Panc1 (cell line): ENCODE measurements around the gene BBX.

Experiments
- CTCF ChIP-seq: fragments of 450-650 bp; IDR thresholded peaks from 2 replicates; pipeline ENCODE4 v1.5.1; 2017; ENCODE audit warnings: mild to moderate bottlenecking
- TF ChIP-seq, protein P1 (sequence below), 2 experiments: IDR thresholded peaks; 2 replicates each; pipeline ENCODE4 v1.6.1; 2011 to 2012; ENCODE audit warnings: low read depth in 2 of 2, control low read depth in 1 of 2, low read length in 1 of 2, mild to moderate bottlenecking in 1 of 2, moderate library complexity in 1 of 2; ENCODE audit not compliant: insufficient read depth in 1 of 2

DNA sequence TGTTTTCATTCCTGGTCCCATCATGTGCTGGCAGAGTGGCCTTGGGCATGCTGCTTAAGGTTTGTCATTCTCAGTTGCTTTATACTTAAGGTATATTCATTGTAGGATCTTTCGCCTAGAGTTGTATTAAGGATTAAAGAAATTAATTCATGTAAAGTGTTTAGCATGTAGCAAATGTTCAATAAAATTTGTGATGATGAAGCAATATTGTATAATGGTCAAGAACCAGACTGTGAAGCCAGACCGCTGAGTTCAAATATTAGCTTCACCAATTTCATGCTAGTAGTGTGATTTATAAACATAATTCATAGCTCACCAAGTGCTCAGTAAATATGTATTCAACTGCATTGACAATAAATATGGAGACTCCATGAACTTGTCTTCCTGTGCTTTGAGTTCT is 178.5 kb downstream of the BBX start:
- TF ChIP-seq, protein P1, sequence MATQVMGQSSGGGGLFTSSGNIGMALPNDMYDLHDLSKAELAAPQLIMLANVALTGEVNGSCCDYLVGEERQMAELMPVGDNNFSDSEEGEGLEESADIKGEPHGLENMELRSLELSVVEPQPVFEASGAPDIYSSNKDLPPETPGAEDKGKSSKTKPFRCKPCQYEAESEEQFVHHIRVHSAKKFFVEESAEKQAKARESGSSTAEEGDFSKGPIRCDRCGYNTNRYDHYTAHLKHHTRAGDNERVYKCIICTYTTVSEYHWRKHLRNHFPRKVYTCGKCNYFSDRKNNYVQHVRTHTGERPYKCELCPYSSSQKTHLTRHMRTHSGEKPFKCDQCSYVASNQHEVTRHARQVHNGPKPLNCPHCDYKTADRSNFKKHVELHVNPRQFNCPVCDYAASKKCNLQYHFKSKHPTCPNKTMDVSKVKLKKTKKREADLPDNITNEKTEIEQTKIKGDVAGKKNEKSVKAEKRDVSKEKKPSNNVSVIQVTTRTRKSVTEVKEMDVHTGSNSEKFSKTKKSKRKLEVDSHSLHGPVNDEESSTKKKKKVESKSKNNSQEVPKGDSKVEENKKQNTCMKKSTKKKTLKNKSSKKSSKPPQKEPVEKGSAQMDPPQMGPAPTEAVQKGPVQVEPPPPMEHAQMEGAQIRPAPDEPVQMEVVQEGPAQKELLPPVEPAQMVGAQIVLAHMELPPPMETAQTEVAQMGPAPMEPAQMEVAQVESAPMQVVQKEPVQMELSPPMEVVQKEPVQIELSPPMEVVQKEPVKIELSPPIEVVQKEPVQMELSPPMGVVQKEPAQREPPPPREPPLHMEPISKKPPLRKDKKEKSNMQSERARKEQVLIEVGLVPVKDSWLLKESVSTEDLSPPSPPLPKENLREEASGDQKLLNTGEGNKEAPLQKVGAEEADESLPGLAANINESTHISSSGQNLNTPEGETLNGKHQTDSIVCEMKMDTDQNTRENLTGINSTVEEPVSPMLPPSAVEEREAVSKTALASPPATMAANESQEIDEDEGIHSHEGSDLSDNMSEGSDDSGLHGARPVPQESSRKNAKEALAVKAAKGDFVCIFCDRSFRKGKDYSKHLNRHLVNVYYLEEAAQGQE (IDR thresholded peaks at IDR 0.05; ENCODE audit: insufficient read depth in 1 of 2, low read depth in 2 of 2, low read length in 1 of 2), result no peak
- TF ChIP-seq CTCF, result no peak
